T-cell (primary cell): Measurements from ENCODE around the gene BLID. TPM values are rescaled to one million over a fixed set of nuclear protein-coding genes. Genes with fewer than 3 reads are reported as not detected.

Experiments
- ATAC-seq, 4 experiments: fragments of 200-7000 bp in 3 of 4; fragments of 150-1000 bp in 1 of 4; cut with Tn5 transposase; replicated peaks in 1 of 4; 1 replicate in 3 of 4; 2 replicates in 1 of 4; pipeline ENCODE4 v1.10.0; 2021; ENCODE audit warnings: moderate library complexity in 3 of 4, mild to moderate bottlenecking in 2 of 4, moderate number of reproducible peaks in 1 of 4
- CTCF ChIA-PET, 2 donors: fragments of 300-600 bp; sonication (Branson Sonifier 250); formaldehyde crosslinking; loops; one replicate each; lab custom pipeline; 2022; ENCODE audit warnings: antibody characterized with exemption in 2 of 2; lab: Charles Lee
- POLR2A ChIA-PET, 2 donors: fragments of 300-600 bp; sonication (Branson Sonifier 250); formaldehyde crosslinking; loops; one replicate each; lab custom pipeline; 2022; ENCODE audit warnings: antibody characterized with exemption in 2 of 2; lab: Charles Lee
- DNase-seq, 35 experiments: peaks; one replicate each; pipeline versions ENCODE4 v3.0.0 to v3.0.0-alpha.2; 2013 to 2023
- H3K27ac ChIP-seq: one replicate; pipeline ENCODE4 v1.5.1; 2013; ENCODE audit warnings: low read length
- H3K27me3 ChIP-seq, 2 experiments: replicated peaks in 1 of 2; 1 replicate in 1 of 2; 2 replicates in 1 of 2; pipeline versions ENCODE4 v1.6.1 to v1.7.0; 2013; ENCODE audit warnings: low read length in 1 of 2, mixed read lengths in 1 of 2; ENCODE audit not compliant: control insufficient read depth in 2 of 2, insufficient read depth in 2 of 2; ENCODE audit errors: extremely low read depth in 1 of 2
- H3K36me3 ChIP-seq, 2 donors: 1 replicate in 1 of 2; 2 replicates in 1 of 2; pipeline versions ENCODE4 v1.6.1 to v1.7.0; 2013; ENCODE audit warnings: low read length in 1 of 2; ENCODE audit not compliant: control insufficient read depth in 2 of 2, insufficient read depth in 1 of 2; ENCODE audit errors: extremely low read depth in 1 of 2
- H3K4me1 ChIP-seq, 2 experiments: 1 replicate in 1 of 2; 2 replicates in 1 of 2; pipeline versions ENCODE4 v1.6.1 to v1.7.0; 2013; ENCODE audit warnings: low read length in 2 of 2, mixed read lengths in 1 of 2; ENCODE audit not compliant: insufficient read depth in 2 of 2, control insufficient read depth in 1 of 2; ENCODE audit errors: extremely low read depth in 1 of 2
- H3K4me3 ChIP-seq, 2 donors: 1 replicate in 1 of 2; 2 replicates in 1 of 2; pipeline versions ENCODE4 v1.5.1 to v1.7.0; 2013; ENCODE audit warnings: mild to moderate bottlenecking in 2 of 2, low read length in 1 of 2, moderate library complexity in 1 of 2; ENCODE audit not compliant: control insufficient read depth in 1 of 2; ENCODE audit errors: extremely low read depth in 1 of 2
- H3K9me3 ChIP-seq: 2 replicates; pipeline ENCODE4 v1.7.0; 2013
- H3K27ac Mint-ChIP-seq, 2 donors: one replicate each; pipeline ENCODE4 v1.8.0; 2020 to 2021; ENCODE audit warnings: mild to moderate bottlenecking in 2 of 2, mixed read lengths in 2 of 2
- H3K27me3 Mint-ChIP-seq, 2 donors: one replicate each; pipeline ENCODE4 v1.8.0; 2021 to 2022; ENCODE audit warnings: mixed read lengths in 2 of 2
- H3K36me3 Mint-ChIP-seq: one replicate; pipeline ENCODE4 v1.8.0; 2021; ENCODE audit warnings: mixed read lengths
- H3K4me1 Mint-ChIP-seq, 3 donors: one replicate each; pipeline ENCODE4 v1.8.0; 2020 to 2022; ENCODE audit warnings: mixed read lengths in 3 of 3, mild to moderate bottlenecking in 1 of 3
- H3K4me3 Mint-ChIP-seq, 3 donors: one replicate each; pipeline ENCODE4 v1.8.0; 2020 to 2022; ENCODE audit warnings: mild to moderate bottlenecking in 3 of 3, mixed read lengths in 3 of 3, moderate library complexity in 3 of 3
- H3K9me3 Mint-ChIP-seq, 3 donors: one replicate each; pipeline ENCODE4 v1.8.0; 2020 to 2022; ENCODE audit warnings: mixed read lengths in 3 of 3
- WGBS: methylation state at CpG from one replicate; pipeline ENCODE4 v1.1.5; 2013; ENCODE audit warnings: missing lambda C conversion rate; ENCODE audit not compliant: insufficient coverage; 5-methylcytosine and 5-hydroxymethylcytosine counted together
- total RNA-seq, 35 experiments: library from RNA in 6 of 35; stranded (reverse) in 6 of 35; fragments of 120-200 nt in 1 of 35; gene quantifications; one replicate each; pipeline versions ENCODE4 v1.2.1 to v1.2.4 and lab custom pipeline; 2013 to 2026

BLID gene
- total RNA-seq, 5 donors from 2014 or later (not counting 1 experiment from before 2014, with no cell fraction given): not detected

DNA sequence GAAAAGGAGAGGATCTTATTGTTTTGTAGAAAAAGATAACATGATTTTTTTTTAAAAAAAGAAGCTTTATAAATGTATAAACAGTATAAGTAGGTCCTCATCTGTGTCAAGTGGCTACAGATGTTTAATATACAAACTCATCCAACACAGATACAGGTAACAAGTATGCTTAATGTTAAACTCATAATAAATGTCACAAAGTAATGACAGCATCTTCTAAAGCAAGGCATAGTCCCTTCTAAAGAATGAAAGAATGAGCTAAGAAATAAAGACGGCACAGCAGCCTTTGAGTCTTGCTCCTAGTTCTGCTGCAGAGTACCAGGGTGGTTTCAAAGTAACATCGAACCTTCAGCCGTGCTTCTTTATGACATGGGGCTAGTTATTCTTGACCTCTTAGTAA, 28.7 kb upstream of the BLID start:
- ATAC-seq (no peak), DNase-seq (no peak)
- Mint-ChIP-seq H3K36me3 (no peaks in the 10 kb centered on the region), H3K4me3 (no peak overlapping the region), H3K4me1 (no peaks in the 10 kb centered on the region), H3K27me3 (peaks cover 4% of the 10 kb centered on the region in 2 donors), H3K9me3 (no peaks in the 10 kb centered on the region), H3K27ac (no peak overlapping the region)
- no CpG with 5 or more reads among the region's 3 CpGs for WGBS
- ChIA-PET CTCF (no interaction called here), POLR2A (no interaction called here)
- Histone ChIP-seq H3K36me3 (no peaks in the 10 kb centered on the region), H3K4me3 (no peak overlapping the region), H3K9me3 (no peaks in the 10 kb centered on the region), H3K27ac (no peak overlapping the region), H3K27me3 (no peaks in the 10 kb centered on the region), H3K4me1 (no peaks in the 10 kb centered on the region)

DNA sequence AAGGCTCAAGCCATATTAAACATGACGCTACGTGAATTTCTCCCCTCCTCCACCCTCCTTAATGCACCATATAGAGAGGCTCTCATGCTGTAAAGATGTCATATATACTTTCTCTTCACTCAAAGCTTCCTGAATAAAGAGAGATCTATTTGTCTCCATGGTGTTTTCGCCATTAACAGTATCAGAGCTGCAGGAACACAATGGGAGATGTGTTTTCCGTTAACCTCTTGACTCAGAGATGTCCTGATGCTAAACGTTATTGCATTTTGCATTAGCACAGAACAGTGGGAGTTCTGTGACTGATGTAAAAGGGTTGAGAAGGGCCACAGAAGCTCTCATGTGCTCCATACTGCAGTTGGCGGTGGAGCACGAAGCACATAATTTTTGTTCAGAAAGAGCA, 25.7 kb upstream of the BLID start:
- Histone ChIP-seq H3K36me3 (no peaks in the 10 kb centered on the region), H3K4me1 (no peaks in the 10 kb centered on the region), H3K27me3 (no peaks in the 10 kb centered on the region), H3K9me3 (no peaks in the 10 kb centered on the region), H3K4me3 (no peak overlapping the region), H3K27ac (no peak overlapping the region)
- ATAC-seq (no peak), DNase-seq (no peak)
- 75% methylated on average over 2 of the region's 7 CpGs for WGBS
- H3K9me3 Mint-ChIP-seq: peaks cover 0 to 4% (median 0%) of the 10 kb centered on the region in 3 donors
- H3K27me3 Mint-ChIP-seq: peaks cover 0 to 4% of the 10 kb centered on the region in 2 donors
- no peaks in the 10 kb centered on the region for H3K4me1 Mint-ChIP-seq
- ChIA-PET POLR2A (no interaction called here), CTCF (no interaction called here)
- no peak overlapping the region for H3K27ac Mint-ChIP-seq
- no peak overlapping the region for H3K4me3 Mint-ChIP-seq
- no peaks in the 10 kb centered on the region for H3K36me3 Mint-ChIP-seq

DNA sequence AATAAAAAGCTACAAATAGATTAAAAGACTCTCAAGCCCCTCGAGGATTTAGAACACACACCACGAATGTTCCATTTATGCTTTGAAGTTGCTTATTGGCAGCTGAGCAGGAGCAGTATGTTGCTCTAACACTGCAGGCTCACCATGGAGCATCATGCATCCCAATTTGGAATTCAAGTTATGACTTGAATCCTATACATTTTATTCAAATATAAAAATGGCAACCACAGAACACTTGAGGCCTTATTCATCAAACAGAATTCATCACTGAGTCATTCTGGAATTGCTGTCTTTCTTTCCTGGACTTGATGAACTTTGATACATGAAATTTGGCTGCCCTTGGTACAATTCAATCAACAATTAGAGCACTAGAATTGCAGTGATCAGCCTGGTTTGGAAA, 24.5 kb upstream of the BLID start:
- no peaks in the 10 kb centered on the region for H3K36me3 ChIP-seq
- no peak overlapping the region for H3K27ac Mint-ChIP-seq
- DNase-seq (no peak), ATAC-seq (no peak)
- ChIA-PET POLR2A (no interaction called here), CTCF (no interaction called here)
- H3K27me3 Mint-ChIP-seq: peaks cover 0 to 4% of the 10 kb centered on the region in 2 donors
- 60% methylated on average over 1 of the region's 2 CpGs for WGBS
- H3K4me1 Mint-ChIP-seq: no peaks in the 10 kb centered on the region
- peaks cover 0 to 3% of the 10 kb centered on the region in 2 experiments for H3K27me3 ChIP-seq
- H3K4me1 ChIP-seq: no peaks in the 10 kb centered on the region
- H3K36me3 Mint-ChIP-seq: no peaks in the 10 kb centered on the region
- H3K27ac ChIP-seq: no peak overlapping the region
- H3K4me3 Mint-ChIP-seq: no peak overlapping the region
- no peaks in the 10 kb centered on the region for H3K9me3 ChIP-seq
- H3K9me3 Mint-ChIP-seq: peaks cover 0 to 4% (median 0%) of the 10 kb centered on the region in 3 donors
- H3K4me3 ChIP-seq: no peak overlapping the region

DNA sequence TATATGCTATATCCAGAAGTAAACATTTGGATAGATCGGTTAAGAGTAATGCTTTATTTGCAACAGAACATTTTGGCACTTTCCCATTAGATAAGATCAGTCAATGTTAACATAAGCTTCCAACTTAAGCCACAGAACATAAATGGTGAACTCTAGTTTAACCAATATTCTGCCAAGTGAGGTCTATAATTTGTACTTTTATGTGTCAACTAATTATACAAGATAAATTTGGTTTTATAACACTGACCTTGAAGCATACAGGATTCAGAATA, 23.5 kb upstream of the BLID start:
- Histone ChIP-seq H3K4me3 (no peak overlapping the region), H3K4me1 (no peaks in the 10 kb centered on the region), H3K36me3 (no peaks in the 10 kb centered on the region), H3K27ac (no peak overlapping the region), H3K9me3 (no peaks in the 10 kb centered on the region), H3K27me3 (peaks cover 0 to 3% of the 10 kb centered on the region in 2 experiments)
- H3K27me3 Mint-ChIP-seq: peaks cover 0 to 4% of the 10 kb centered on the region in 2 donors
- CTCF ChIA-PET: no interaction called here
- no peaks in the 10 kb centered on the region for H3K36me3 Mint-ChIP-seq
- ATAC-seq: no peak
- no peak overlapping the region for H3K4me3 Mint-ChIP-seq
- POLR2A ChIA-PET: interaction anchor here in 1 of 2 donors (0.6 kb wide), 1 partner anchor 16 kb away, joined by 3 read pairs; no protein-coding TSS in a partner anchor
- no CpG with 5 or more reads among the region's 1 CpG for WGBS
- DNase-seq: no peak
- H3K27ac Mint-ChIP-seq: no peak overlapping the region
- H3K9me3 Mint-ChIP-seq: peaks cover 0 to 4% (median 0%) of the 10 kb centered on the region in 3 donors
- H3K4me1 Mint-ChIP-seq: no peaks in the 10 kb centered on the region

DNA sequence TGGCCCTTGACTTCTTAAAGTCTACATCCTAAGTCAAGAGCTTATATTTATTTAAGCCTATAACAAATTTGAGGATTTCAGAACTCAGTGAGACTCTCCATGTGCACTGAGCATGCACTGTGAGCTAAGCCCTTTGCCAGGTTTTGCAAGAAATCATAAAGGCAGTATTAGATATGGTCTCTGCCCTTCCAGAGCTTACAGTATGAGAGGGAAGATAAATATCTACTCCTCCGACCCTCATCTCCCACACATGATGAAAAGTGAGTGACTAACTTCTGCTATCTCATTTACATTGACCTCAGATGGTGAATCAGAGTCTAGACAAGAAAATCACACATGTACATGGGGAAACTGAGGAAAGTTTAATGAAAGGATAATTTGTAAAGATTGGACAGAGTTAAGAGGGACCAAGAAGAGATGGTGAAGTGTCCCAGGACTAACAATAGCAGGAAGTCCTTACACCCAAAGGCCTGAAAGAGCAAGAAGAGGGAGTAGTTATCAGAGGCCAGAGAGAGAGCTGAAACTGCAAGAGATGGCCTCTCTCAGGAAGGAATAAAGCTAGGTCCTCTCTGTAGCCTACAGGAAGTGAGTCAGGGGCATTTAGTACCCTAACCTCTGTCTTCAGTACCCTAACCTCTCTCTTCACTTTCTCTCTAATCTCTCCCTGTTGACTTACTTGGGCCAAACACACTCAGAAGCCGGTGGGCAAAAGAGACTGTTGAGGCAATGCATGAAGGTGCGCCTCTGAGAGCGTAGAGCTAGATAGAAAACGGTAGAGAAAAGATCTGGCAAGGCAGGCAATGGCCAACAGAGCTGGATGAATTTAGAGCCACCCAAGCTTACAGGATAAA, 23.0 kb upstream of the BLID start:
- Histone ChIP-seq H3K27me3 (peaks cover 0 to 3% of the 10 kb centered on the region in 2 experiments), H3K4me3 (no peak overlapping the region), H3K4me1 (no peaks in the 10 kb centered on the region), H3K9me3 (no peaks in the 10 kb centered on the region), H3K36me3 (no peaks in the 10 kb centered on the region), H3K27ac (no peak overlapping the region)
- no CpG with 5 or more reads among the region's 5 CpGs for WGBS
- H3K4me1 Mint-ChIP-seq: no peaks in the 10 kb centered on the region
- ChIA-PET CTCF (no interaction called here), POLR2A (interaction anchor here in 1 of 2 donors (0.6 kb wide), 1 partner anchor 16 kb away, joined by 3 read pairs; no protein-coding TSS in a partner anchor)
- ATAC-seq (no peak), DNase-seq (no peak)
- no peaks in the 10 kb centered on the region for H3K36me3 Mint-ChIP-seq
- peaks cover 0 to 4% of the 10 kb centered on the region in 2 donors for H3K27me3 Mint-ChIP-seq
- H3K27ac Mint-ChIP-seq: no peak overlapping the region
- H3K4me3 Mint-ChIP-seq: no peak overlapping the region
- peaks cover 0 to 4% (median 0%) of the 10 kb centered on the region in 3 donors for H3K9me3 Mint-ChIP-seq

DNA sequence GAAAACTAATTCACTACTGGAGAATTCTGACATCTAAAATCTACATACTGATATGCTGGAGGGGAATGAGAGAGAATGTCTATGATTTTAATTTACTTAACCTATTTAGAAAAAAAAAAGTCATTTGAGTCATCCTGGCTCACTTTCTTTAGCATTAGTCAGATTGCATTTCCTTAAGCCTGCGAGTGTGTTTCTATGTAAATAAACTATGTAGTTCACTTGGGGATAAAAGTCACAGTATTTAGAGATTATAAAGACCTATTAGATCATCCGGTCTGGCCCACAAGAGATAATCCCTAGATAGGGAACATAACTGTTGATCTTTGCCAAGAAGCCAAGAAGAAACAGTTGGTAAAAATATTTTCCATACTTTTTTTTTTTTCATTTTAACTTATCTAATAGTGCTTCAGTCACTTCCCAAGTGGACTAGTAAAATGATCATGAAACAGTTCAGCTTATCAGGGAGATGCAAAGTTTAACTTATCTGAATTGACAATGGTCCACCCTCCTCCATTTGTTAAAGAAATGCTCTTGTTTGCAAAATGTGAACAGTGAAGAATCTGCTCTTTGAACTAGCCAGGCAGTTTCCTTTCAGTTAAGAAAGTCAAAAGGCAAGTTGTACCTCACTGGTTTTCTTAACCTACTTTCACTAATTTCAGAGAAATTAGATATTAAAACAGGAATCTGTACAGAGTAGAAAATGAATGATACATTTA, 21.2 kb upstream of the BLID start:
- no CpG with 5 or more reads among the region's 2 CpGs for WGBS

More for the DNA sequence above, 21.2 kb upstream of the BLID start:
- H3K27ac Mint-ChIP-seq: no peak overlapping the region
- peaks cover 0 to 4% of the 10 kb centered on the region in 2 donors for H3K27me3 Mint-ChIP-seq
- H3K9me3 Mint-ChIP-seq: peaks cover 0 to 4% (median 0%) of the 10 kb centered on the region in 3 donors
- ATAC-seq: no peak
- Histone ChIP-seq H3K36me3 (no peaks in the 10 kb centered on the region), H3K4me3 (no peak overlapping the region), H3K27me3 (peaks cover 0 to 3% of the 10 kb centered on the region in 2 experiments), H3K27ac (no peak overlapping the region), H3K9me3 (no peaks in the 10 kb centered on the region), H3K4me1 (no peaks in the 10 kb centered on the region)
- no peak overlapping the region for H3K4me3 Mint-ChIP-seq
- no peak for DNase-seq
- CTCF ChIA-PET: no interaction called here
- POLR2A ChIA-PET: no interaction called here
- no peaks in the 10 kb centered on the region for H3K36me3 Mint-ChIP-seq
- H3K4me1 Mint-ChIP-seq: no peaks in the 10 kb centered on the region
